HEK293 (cell line): ENCODE measurements around the gene HRH2.

Source experiments
- CTCF ChIA-PET: fragments of 350-600 bp; formaldehyde crosslinking; extraction: SDS; loops from one replicate; lab custom pipeline; 2021; ENCODE audit warnings: antibody characterized with exemption; lab: Yijun Ruan, JAX
- POLR2A ChIA-PET: fragments of 300-600 bp; formaldehyde crosslinking; extraction: SDS; loops from one replicate; lab custom pipeline; 2020; ENCODE audit warnings: antibody characterized with exemption, inconsistent platforms; lab: Yijun Ruan, JAX
- H3K27ac ChIP-seq: fragments of 200-500 bp; sonication (Bioruptor generic); 2 replicates; pipeline ENCODE4 v1.5.1; 2014; ENCODE audit warnings: low read depth, low read length, control low read depth, inconsistent platforms; ENCODE audit errors: extremely low read depth
- H3K36me3 ChIP-seq, 2 experiments: fragments of 200-500 bp in 1 of 2; sonication (Bioruptor generic) in 1 of 2; 1 replicate in 1 of 2; 2 replicates in 1 of 2; pipeline ENCODE4 v1.5.1; 2014 to 2017; ENCODE audit warnings: inconsistent platforms in 2 of 2, low read length in 2 of 2; ENCODE audit not compliant: control insufficient read depth in 2 of 2, insufficient read depth in 1 of 2
- H3K4me1 ChIP-seq: fragments of 200-500 bp; sonication (Bioruptor generic); 2 replicates; pipeline ENCODE4 v1.5.1; 2014; ENCODE audit warnings: mild to moderate bottlenecking, low read length, inconsistent platforms; ENCODE audit not compliant: control insufficient read depth, insufficient read depth
- H3K4me3 ChIP-seq: 2 replicates; pipeline ENCODE4 v1.5.1; 2011; ENCODE audit warnings: low read depth, mild to moderate bottlenecking, control low read depth, low read length, moderate library complexity
- H3K9me3 ChIP-seq: fragments of 200-500 bp; sonication (Bioruptor generic); 2 replicates; pipeline ENCODE4 v1.5.1; 2014; ENCODE audit warnings: low read depth, low read length, inconsistent platforms; ENCODE audit not compliant: control insufficient read depth, insufficient read depth
- BCL11B ChIP-seq: fragments of 450-650 bp; formaldehyde crosslinking; IDR thresholded peaks from 2 replicates; pipeline ENCODE4 v1.5.1; 2016; ENCODE audit warnings: low read depth, missing biosample characterization, missing genetic modification characterization
- GLIS2 ChIP-seq: fragments of 450-650 bp; formaldehyde crosslinking; IDR thresholded peaks from 2 replicates; pipeline ENCODE4 v1.5.1; 2016; ENCODE audit warnings: missing biosample characterization, missing genetic modification characterization
- REPIN1 ChIP-seq: fragments of 450-650 bp; formaldehyde crosslinking; IDR thresholded peaks from 2 replicates; pipeline ENCODE4 v1.5.1; 2017; ENCODE audit warnings: missing biosample characterization, missing genetic modification characterization, low read depth
- TCF7L2 ChIP-seq: IDR thresholded peaks from 2 replicates; pipeline ENCODE4 v1.6.1; 2011; ENCODE audit warnings: low read depth, mild to moderate bottlenecking, inconsistent platforms, low read length, moderate library complexity, borderline replicate concordance
- ZFP41 ChIP-seq: fragments of 450-650 bp; formaldehyde crosslinking; IDR thresholded peaks from 2 replicates; pipeline ENCODE4 v1.5.1; 2016; ENCODE audit warnings: missing biosample characterization, missing genetic modification characterization, borderline replicate concordance
- ZNF121 ChIP-seq: fragments of 450-650 bp; formaldehyde crosslinking; IDR thresholded peaks from 2 replicates; pipeline ENCODE4 v1.5.1; 2016; ENCODE audit warnings: missing biosample characterization, missing genetic modification characterization
- ZNF132 ChIP-seq: fragments of 450-650 bp; formaldehyde crosslinking; IDR thresholded peaks from 2 replicates; pipeline ENCODE4 v1.5.1; 2017; ENCODE audit warnings: missing biosample characterization, missing genetic modification characterization, borderline replicate concordance
- ZNF138 ChIP-seq: fragments of 450-650 bp; formaldehyde crosslinking; IDR thresholded peaks from 2 replicates; pipeline ENCODE4 v1.5.1; 2016; ENCODE audit warnings: missing biosample characterization, missing genetic modification characterization, borderline replicate concordance
- ZNF19 ChIP-seq: fragments of 450-650 bp; formaldehyde crosslinking; IDR thresholded peaks from 2 replicates; pipeline ENCODE4; 2016; ENCODE audit warnings: missing biosample characterization, missing genetic modification characterization, low read depth
- ZNF211 ChIP-seq: fragments of 450-650 bp; formaldehyde crosslinking; IDR thresholded peaks from 2 replicates; pipeline ENCODE4 v1.5.1; 2016; ENCODE audit warnings: low read depth, missing biosample characterization, missing genetic modification characterization
- ZNF248 ChIP-seq: fragments of 450-650 bp; formaldehyde crosslinking; IDR thresholded peaks from 2 replicates; pipeline ENCODE4 v1.5.1; 2017; ENCODE audit warnings: missing biosample characterization, missing genetic modification characterization
- ZNF292 ChIP-seq: fragments of 450-650 bp; formaldehyde crosslinking; IDR thresholded peaks from 2 replicates; pipeline ENCODE4 v1.5.1; 2016; ENCODE audit warnings: low read depth, missing biosample characterization, missing genetic modification characterization, borderline replicate concordance
- ZNF302 ChIP-seq: fragments of 450-650 bp; formaldehyde crosslinking; IDR thresholded peaks from 2 replicates; pipeline ENCODE4 v1.5.1; 2016; ENCODE audit warnings: missing biosample characterization, missing genetic modification characterization, low read depth
- ZNF433 ChIP-seq: fragments of 450-650 bp; formaldehyde crosslinking; IDR thresholded peaks from 2 replicates; pipeline ENCODE4 v1.5.1; 2016; ENCODE audit warnings: missing biosample characterization, missing genetic modification characterization, low read depth
- ZNF48 ChIP-seq: fragments of 450-650 bp; formaldehyde crosslinking; IDR thresholded peaks from 2 replicates; pipeline ENCODE4 v1.5.1; 2016; ENCODE audit warnings: missing biosample characterization, missing genetic modification characterization
- ZNF555 ChIP-seq: fragments of 450-650 bp; formaldehyde crosslinking; conservative IDR thresholded peaks from 2 replicates; pipeline ENCODE4 v1.5.1; 2017; ENCODE audit warnings: missing biosample characterization, mild to moderate bottlenecking, missing genetic modification characterization, inconsistent platforms
- ZNF560 ChIP-seq: fragments of 450-650 bp; formaldehyde crosslinking; IDR thresholded peaks from 2 replicates; pipeline ENCODE4 v1.5.1; 2017; ENCODE audit warnings: missing biosample characterization, missing genetic modification characterization, borderline replicate concordance
- ZNF776 ChIP-seq: fragments of 450-650 bp; formaldehyde crosslinking; IDR thresholded peaks from 2 replicates; pipeline ENCODE4 v1.5.0; 2017; ENCODE audit warnings: missing biosample characterization, missing genetic modification characterization, borderline replicate concordance
- TF ChIP-seq, protein P1 (sequence below): fragments of 450-650 bp; formaldehyde crosslinking; conservative IDR thresholded peaks from 2 replicates; pipeline ENCODE4 v1.5.1; 2016; ENCODE audit warnings: low read depth, missing biosample characterization, missing genetic modification characterization
- TF ChIP-seq, protein P2 (sequence below): fragments of 450-650 bp; formaldehyde crosslinking; IDR thresholded peaks from 2 replicates; pipeline ENCODE4 v1.5.1; 2016; ENCODE audit warnings: missing biosample characterization, missing genetic modification characterization, low read depth
- TF ChIP-seq, protein P3 (sequence below): fragments of 450-650 bp; formaldehyde crosslinking; IDR thresholded peaks from 2 replicates; pipeline ENCODE4 v1.5.1; 2016; ENCODE audit warnings: missing biosample characterization, missing genetic modification characterization
- TF ChIP-seq, protein P4 (sequence below): fragments of 450-650 bp; formaldehyde crosslinking; IDR thresholded peaks from 2 replicates; pipeline ENCODE4 v1.5.1; 2017; ENCODE audit warnings: missing biosample characterization, missing genetic modification characterization

HRH2 gene

DNA sequence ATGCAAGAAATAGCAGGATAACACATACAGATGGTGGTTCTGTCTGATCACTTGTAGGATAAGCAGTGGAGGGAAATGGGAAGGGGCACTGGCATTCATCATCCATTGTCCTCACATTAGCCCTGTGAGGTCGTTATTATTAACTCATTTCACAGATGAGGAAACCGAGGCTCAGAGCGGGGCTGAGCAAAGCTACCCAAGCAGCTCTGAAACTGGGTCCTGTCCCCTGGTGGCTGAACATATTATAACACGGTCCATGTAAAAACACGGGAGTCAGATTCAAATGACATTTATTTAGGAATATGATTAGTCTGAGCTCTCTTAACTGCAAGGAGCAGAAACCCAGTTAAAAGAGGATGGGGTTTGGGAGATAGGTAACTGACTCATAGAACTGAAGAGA, 43.1 kb downstream of the HRH2 start:
- ChIA-PET CTCF (interaction anchor here (0.6 to 2.9 kb wide), 12 partner anchors 11 to 189 kb away, joined by 3 to 22 read pairs (median 6); no protein-coding TSS in a partner anchor), POLR2A (no interaction called here)
- Histone ChIP-seq H3K9me3 (no peaks in the 10 kb centered on the region), H3K4me1 (no peaks in the 10 kb centered on the region), H3K4me3 (no peak overlapping the region), H3K36me3 (no peaks in the 10 kb centered on the region), H3K27ac (no peak overlapping the region)
- TF ChIP-seq, protein P1, sequence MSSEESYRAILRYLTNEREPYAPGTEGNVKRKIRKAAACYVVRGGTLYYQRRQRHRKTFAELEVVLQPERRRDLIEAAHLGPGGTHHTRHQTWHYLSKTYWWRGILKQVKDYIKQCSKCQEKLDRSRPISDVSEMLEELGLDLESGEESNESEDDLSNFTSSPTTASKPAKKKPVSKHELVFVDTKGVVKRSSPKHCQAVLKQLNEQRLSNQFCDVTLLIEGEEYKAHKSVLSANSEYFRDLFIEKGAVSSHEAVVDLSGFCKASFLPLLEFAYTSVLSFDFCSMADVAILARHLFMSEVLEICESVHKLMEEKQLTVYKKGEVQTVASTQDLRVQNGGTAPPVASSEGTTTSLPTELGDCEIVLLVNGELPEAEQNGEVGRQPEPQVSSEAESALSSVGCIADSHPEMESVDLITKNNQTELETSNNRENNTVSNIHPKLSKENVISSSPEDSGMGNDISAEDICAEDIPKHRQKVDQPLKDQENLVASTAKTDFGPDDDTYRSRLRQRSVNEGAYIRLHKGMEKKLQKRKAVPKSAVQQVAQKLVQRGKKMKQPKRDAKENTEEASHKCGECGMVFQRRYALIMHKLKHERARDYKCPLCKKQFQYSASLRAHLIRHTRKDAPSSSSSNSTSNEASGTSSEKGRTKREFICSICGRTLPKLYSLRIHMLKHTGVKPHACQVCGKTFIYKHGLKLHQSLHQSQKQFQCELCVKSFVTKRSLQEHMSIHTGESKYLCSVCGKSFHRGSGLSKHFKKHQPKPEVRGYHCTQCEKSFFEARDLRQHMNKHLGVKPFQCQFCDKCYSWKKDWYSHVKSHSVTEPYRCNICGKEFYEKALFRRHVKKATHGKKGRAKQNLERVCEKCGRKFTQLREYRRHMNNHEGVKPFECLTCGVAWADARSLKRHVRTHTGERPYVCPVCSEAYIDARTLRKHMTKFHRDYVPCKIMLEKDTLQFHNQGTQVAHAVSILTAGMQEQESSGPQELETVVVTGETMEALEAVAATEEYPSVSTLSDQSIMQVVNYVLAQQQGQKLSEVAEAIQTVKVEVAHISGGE (tag by site-specific recombination), result no peak
- TF ChIP-seq ZFP41 (no peak), TCF7L2 (no peak), ZNF138 (tag by site-specific recombination) (no peak), ZNF132 (no peak), ZNF211 (tag by site-specific recombination) (no peak), GLIS2 (no peak), REPIN1 (tag by site-specific recombination) (no peak)

DNA sequence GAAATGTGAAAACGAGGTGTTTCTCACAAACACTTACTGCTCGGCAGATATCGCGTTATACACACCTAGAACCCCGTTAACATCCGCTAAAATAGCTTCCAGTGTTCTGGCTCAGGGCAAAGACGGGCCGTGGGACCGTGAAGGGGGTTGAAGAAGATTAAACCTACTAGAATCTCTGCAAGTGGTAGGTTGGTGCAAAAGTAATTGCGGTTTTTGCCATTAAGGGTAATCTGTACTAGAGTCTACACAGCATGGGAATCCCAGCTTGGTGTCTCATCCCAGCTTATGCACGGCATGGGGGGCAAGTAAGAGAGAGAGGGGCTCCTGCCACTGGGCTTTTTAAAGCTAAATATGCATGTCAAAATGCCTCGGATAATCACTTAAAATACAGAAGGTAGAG, 43.9 kb downstream of the HRH2 start:
- no peak overlapping the region for H3K27ac ChIP-seq
- CTCF ChIA-PET, result interaction anchor here (0.5 to 2.9 kb wide), 14 partner anchors 10 to 237 kb away, joined by 3 to 22 read pairs (median 6); no protein-coding TSS in a partner anchor

More for the DNA sequence above, 43.9 kb downstream of the HRH2 start:
- Histone ChIP-seq H3K4me3 (no peak overlapping the region), H3K4me1 (no peaks in the 10 kb centered on the region), H3K36me3 (no peaks in the 10 kb centered on the region), H3K9me3 (no peaks in the 10 kb centered on the region)
- TF ChIP-seq ZNF19 (no peak), ZNF138 (tag by site-specific recombination) (no peak), ZNF560 (tag by site-specific recombination) (no peak), ZNF121 (tag by site-specific recombination) (no peak), ZNF248 (tag by site-specific recombination) (no peak), ZNF776 (tag by site-specific recombination) (no peak), ZNF302 (tag by site-specific recombination) (no peak), ZNF555 (tag by site-specific recombination) (no peak), BCL11B (tag by site-specific recombination) (no peak), ZNF433 (tag by site-specific recombination) (no peak), ZNF292 (tag by site-specific recombination) (no peak), GLIS2 (no peak), ZNF48 (tag by site-specific recombination) (no peak)
- TF ChIP-seq, protein P2, sequence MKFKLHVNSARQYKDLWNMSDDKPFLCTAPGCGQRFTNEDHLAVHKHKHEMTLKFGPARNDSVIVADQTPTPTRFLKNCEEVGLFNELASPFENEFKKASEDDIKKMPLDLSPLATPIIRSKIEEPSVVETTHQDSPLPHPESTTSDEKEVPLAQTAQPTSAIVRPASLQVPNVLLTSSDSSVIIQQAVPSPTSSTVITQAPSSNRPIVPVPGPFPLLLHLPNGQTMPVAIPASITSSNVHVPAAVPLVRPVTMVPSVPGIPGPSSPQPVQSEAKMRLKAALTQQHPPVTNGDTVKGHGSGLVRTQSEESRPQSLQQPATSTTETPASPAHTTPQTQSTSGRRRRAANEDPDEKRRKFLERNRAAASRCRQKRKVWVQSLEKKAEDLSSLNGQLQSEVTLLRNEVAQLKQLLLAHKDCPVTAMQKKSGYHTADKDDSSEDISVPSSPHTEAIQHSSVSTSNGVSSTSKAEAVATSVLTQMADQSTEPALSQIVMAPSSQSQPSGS, result no peak
- TF ChIP-seq, protein P3, sequence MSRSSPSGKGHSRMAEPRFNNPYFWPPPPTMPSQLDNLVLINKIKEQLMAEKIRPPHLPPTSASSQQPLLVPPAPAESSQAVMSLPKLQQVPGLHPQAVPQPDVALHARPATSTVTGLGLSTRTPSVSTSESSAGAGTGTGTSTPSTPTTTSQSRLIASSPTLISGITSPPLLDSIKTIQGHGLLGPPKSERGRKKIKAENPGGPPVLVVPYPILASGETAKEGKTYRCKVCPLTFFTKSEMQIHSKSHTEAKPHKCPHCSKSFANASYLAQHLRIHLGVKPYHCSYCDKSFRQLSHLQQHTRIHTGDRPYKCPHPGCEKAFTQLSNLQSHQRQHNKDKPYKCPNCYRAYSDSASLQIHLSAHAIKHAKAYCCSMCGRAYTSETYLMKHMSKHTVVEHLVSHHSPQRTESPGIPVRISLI, result no peak
- TF ChIP-seq, protein P4, sequence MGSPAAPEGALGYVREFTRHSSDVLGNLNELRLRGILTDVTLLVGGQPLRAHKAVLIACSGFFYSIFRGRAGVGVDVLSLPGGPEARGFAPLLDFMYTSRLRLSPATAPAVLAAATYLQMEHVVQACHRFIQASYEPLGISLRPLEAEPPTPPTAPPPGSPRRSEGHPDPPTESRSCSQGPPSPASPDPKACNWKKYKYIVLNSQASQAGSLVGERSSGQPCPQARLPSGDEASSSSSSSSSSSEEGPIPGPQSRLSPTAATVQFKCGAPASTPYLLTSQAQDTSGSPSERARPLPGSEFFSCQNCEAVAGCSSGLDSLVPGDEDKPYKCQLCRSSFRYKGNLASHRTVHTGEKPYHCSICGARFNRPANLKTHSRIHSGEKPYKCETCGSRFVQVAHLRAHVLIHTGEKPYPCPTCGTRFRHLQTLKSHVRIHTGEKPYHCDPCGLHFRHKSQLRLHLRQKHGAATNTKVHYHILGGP, result no peak
- POLR2A ChIA-PET, result no interaction called here
